HL-60 (cell line): ENCODE measurements around the gene PLEKHJ1. TPM values are rescaled to one million over a fixed set of nuclear protein-coding genes. Genes with fewer than 3 reads are reported as not detected.

Source experiments
- DNase-seq, 2 experiments: peaks; one replicate each; pipeline ENCODE4 v3.0.0-alpha.2; 2010 to 2020; ENCODE audit warnings: low read depth in 1 of 2, low spot score in 1 of 2
- H3K27ac ChIP-seq: fragments of 250-450 bp; sonication (Bioruptor Pico); replicated peaks from 2 replicates; pipeline ENCODE4 v1.5.1; 2020; ENCODE audit warnings: mild to moderate bottlenecking, moderate library complexity
- H3K27me3 ChIP-seq: fragments of 250-450 bp; sonication (Bioruptor Pico); 2 replicates; pipeline ENCODE4 v1.5.1; 2021; ENCODE audit warnings: mild to moderate bottlenecking, moderate library complexity; ENCODE audit not compliant: insufficient read depth, poor library complexity, severe bottlenecking
- H3K4me3 ChIP-seq: replicated peaks from 2 replicates; pipeline ENCODE4 v1.5.1; 2011; ENCODE audit warnings: mild to moderate bottlenecking, control low read depth, low read length; ENCODE audit not compliant: insufficient read depth
- CTCF ChIP-seq: IDR thresholded peaks from one replicate; pipeline ENCODE4 v1.5.1; 2011; ENCODE audit warnings: low read length, control low read depth, inconsistent platforms; ENCODE audit not compliant: insufficient read depth
- GABPA ChIP-seq: IDR thresholded peaks from 2 replicates; pipeline ENCODE4 v1.6.1; 2012; ENCODE audit warnings: low read depth
- POLR2AphosphoS5 ChIP-seq: IDR thresholded peaks from 2 replicates; pipeline ENCODE4 v1.6.1; 2012; ENCODE audit warnings: low read depth
- REST ChIP-seq: IDR thresholded peaks from 2 replicates; pipeline ENCODE4 v1.6.1; 2012; ENCODE audit warnings: low read depth; ENCODE audit not compliant: insufficient replicate concordance
- SPI1 ChIP-seq: IDR thresholded peaks from 2 replicates; pipeline ENCODE4 v1.6.1; 2012; ENCODE audit warnings: low read depth, mild to moderate bottlenecking, borderline replicate concordance
- microRNA-seq: library from miRNA; unstranded; fragments of <30 nt; microRNA quantifications from one replicate; pipeline ENCODE4, GENCODE V29; 2018

The PLEKHJ1 gene

GRCh38 chr19:2185734-2186070 lies 50.4 kb downstream of the PLEKHJ1 start:
- Histone ChIP-seq H3K27me3 (no peaks in the 10 kb centered on the region), H3K4me3 (no peak overlapping the region), H3K27ac (no peak overlapping the region)
- TF ChIP-seq REST (no peak), GABPA (no peak), POLR2AphosphoS5 (no peak), CTCF (no peak), SPI1 (no peak)
- DNase-seq = no peak

- no peak for DNase-seq
- no peak overlapping the region for H3K27ac ChIP-seq
- no peak overlapping the region for H3K4me3 ChIP-seq
- TF ChIP-seq SPI1 (no peak), REST (no peak), GABPA (no peak), POLR2AphosphoS5 (no peak), CTCF (no peak)
- H3K27me3 ChIP-seq = no peaks in the 10 kb centered on the region
Measured at GRCh38 chr19:2184422-2184975, 51.6 kb downstream of the PLEKHJ1 start.

Small RNAs within 50 kb of the gene (microRNA-seq; reads per million reads assigned to microRNA genes)
- gene MIR1227 (2.1 reads per million), gene MIR4321 (not detected)
